ENCODE measurements around the gene ADAM11.
"Not testable (repeated sequence)": the region's sequence is repeated elsewhere in the genome, so short reads cannot be mapped to it uniquely, and the experiment has no call there.

The ADAM11 gene

DNA sequence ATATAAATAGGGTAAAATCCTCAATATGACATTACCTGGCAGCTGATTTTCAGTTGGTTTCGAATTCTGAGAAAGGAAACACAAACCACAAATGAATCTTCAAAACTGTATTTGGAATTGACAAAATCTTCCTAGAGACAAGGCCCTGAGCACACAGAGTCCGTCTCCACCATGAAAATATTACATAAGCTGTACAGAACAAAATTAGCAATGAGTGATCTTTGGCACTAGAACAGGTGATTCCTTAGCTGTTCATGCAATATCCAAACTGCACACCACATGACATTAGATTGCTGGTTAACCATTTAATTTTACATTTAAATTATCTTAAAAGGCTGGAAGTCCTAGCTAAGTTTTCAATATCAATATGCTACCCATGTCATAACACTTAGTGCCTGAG is 39.6 kb downstream of the ADAM11 start:
- DNase-seq: no peak

DNA sequence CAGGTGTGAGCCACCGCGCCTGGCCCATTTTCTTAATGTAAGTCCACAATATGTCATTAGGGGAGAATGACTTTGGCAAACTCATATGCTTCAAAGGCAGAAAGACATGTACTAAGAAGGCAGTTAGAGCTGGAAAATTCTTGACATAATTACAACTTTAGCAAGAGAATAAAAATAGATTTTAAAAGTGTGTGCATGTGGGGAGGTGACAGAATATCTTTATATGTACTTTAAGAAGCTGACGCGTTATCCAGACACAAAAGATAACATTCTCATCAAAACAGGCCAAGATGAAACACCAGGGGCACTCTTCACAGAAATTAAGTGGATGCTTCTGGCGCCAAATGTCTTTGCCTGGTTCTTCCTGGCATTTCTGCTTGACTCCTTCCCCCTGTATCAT is 43.1 kb downstream of the ADAM11 start:
- DNase-seq: no peak

DNA sequence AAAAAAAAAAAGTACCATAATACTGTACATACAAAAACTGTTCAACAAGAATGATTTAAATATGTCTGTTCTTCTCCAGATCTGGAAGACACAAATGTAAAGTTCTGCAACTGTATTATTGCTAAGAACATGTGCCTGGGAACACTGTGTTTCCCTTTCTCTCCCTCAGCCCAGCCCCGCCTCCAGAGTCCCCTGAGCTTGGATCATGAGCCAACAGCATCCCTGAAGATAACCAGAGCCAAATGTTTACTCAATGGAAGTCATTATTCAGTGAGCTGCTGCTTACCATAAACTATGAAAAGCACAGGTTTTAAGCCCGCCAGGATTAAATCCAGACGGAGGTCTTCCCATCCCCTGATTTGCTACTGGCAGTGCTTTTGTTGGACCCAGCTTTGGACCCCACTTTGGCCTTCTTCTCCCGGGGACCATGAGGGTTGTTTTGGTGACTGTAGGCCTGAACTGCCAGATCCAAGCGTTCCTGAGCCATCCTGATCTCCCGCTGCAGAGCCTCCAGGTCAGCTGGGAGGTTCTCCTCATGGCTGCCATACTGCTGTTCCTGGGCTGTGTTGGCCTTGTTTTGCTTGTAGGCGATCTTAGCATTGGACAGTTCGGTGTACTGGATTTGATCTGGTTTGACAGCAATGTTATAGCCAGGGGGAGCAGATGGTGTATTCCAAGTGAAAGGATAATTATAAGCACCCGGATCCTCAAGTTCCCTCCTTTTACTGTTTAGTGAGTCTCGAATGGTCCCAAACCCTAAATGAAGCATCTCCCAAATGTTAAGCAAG is 45.7 kb downstream of the ADAM11 start:
- no peak for DNase-seq

DNA sequence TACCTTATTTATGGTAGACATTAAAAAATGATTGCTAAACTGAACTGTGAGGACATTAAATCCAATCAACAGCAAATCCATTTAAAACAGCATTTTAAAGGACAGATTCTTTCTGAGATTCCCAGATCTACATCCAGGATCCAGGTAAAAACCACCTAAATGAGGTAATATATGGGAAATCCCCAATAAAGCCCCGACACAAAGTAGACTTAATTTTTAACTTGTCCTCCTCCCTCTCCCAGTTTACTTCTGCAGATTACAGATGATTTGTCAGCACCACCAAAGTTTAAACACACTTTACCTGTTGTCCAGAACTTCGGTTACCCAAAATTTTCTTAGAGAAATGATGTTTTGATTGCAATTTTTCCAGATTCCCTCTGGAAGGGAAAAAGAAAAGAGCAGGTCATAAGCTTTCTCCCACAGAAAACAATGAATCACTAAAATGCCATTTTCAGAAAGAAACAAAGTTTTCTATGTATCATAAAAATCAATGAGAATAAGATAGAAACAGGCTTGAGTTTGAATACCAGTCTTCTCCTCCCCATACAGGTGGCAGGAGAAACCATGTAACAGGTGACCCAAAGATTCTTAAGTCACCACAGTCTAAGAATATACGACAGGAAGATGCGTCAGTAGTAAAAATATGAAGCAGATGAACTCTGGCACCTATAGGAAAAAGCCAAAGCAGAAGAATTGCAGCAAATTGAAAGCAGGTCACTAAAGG is 48.5 kb downstream of the ADAM11 start:
- no peak for DNase-seq

DNA sequence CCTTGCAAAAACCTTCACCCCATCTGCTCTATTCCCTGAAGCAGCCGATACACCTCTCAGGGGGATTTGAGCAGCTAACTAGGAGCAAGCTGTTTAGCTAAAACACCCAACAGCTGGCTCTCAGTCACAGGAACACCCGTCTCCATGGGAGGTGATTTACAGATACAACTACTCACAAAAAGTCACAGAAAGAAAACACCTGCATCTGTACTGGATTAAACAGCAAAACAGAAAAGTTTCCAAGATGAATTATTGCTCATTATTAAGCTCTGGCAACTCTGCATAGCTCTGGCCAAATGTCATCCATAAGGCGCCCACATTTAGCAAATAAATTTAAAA is 49.0 kb downstream of the ADAM11 start:
- no peak for DNase-seq

DNA sequence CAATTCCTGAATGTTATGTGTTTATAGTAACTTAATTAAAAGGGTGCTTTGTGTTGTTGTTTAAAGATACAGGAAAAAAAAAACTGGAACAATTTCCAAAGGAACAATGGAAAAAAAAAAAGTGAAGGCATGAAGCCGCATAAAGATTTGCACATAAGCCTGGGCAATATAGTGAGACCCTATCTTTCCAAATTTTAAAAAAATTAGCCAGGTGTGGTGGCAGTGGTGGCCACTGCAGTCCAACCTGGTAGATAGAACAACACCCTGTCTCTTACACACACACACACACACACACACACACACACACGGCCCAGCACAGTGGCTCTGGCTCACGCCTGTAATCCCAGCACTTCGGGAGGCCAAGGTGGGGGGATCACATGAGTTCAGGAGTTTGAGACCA is 49.4 kb downstream of the ADAM11 start:
- DNase-seq: no peak

DNA sequence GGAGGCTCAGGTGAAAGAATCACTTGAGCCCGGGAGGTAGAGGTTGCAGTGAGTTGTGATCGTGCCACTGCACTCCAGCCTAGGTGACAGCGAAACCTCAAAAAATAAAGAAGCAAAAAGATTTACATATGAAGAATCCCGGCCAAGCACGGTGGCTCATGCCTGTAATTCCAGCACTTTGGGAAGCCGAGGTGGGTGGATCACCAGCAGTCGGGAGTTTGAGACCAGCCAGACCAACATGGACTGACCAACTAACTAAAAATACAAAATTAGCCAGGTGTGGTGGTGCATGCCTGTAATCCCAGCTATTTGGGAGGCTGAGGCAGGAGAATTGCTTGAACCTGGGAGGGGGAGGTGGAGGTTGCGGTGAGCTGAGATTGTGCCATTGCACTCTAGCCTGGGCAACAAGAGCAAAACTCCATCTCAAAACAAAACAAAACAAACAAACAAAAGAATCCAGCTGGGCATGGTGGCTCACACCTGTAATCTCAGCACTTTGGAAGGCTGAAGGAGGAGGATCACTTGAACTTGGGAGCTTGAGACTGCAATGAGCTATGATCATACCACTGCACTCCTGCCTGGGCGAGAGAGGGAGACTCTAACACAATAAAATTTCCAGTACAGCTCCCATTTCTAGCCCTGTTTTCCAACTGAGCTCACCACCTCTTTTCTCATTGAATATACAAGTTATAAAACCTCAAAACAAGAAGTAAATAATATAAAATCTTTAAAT is 50.0 kb downstream of the ADAM11 start:
- DNase-seq: not testable (repeated sequence)

DNA sequence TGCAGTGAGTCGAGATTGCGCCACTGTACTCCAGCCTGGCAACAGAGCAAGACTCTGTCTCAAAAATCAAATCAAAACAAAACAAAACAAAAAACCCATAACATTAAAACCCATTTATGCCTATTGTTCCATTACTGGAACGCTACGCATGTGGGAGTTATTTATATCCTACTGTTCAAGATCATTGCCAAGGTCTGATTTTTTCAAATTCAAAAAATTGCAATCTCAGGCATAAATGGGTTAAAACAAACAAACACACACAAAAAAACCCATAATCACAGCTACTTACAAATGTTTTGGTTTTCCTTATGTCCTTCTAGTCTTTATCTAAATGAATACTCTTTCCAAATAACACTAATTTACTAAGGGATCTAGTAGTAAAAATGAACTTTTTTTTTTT is 53.5 kb downstream of the ADAM11 start:
- no peak for DNase-seq

DNA sequence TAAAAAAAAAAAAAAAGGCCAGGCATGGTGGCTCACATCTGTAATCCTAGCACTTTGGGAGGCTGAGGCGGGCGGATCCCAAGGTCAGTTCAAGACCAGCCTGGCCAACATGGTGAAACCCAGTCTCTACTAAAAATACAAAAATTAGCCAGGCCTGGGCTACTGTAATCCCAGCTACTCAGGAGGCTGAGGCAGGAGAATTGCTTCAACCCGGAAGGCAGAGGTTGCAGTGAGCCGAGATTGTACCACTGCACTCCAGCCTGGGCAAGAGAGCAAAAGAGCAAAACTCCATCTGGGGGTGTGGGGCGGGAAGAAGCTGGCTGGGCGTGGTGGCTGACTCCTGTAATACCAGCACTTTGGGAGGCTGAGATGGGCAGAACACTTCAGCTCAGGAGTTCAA is 59.7 kb downstream of the ADAM11 start:
- not testable (repeated sequence) for DNase-seq

DNA sequence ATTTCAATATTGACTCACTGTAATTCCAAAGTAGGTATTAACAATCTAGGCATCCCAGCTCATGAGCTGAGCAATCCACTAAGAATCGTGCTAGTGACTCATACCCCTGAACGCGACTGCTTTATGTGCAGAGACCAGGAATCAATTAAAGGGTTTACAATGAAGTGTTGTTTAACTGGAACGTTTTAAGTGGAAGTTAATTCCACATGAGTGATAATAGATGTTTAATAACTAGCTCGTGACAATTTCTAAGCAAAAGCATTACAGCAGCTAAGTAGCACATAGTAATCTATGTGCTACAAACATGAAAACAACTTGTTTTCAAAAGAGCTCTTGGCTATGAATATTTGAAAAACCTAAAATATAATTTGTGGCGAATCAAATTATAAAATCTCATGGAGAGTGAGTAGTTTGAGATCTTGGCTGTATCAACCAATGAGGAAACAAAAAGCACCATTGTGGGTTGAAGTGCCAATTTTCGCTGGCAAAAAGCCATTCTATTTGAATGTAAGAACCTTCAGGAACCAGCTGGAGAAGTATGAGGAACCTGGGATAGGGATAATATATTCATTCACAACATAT is 61.9 kb downstream of the ADAM11 start:
- DNase-seq: no peak

DNA sequence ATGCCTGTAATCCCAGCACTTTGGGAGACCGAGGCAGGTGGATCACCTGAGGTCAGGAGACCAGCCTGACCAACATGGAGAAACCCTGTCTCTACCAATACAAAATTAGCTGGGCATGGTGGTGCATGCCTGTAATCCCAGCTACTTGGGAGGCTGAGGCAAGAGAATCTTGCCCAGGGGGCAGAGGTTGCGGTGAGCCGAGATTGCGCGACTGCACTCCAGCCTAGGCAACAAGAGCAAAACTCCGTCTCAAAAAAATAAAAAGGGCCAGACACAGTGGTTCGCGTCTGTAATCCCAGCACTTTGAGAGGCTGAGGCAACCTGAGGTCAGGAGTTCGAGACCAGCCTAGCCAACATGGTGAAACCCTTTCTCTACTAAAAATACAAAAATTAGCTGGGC is 66.4 kb downstream of the ADAM11 start:
- not testable (repeated sequence) for DNase-seq

DNA sequence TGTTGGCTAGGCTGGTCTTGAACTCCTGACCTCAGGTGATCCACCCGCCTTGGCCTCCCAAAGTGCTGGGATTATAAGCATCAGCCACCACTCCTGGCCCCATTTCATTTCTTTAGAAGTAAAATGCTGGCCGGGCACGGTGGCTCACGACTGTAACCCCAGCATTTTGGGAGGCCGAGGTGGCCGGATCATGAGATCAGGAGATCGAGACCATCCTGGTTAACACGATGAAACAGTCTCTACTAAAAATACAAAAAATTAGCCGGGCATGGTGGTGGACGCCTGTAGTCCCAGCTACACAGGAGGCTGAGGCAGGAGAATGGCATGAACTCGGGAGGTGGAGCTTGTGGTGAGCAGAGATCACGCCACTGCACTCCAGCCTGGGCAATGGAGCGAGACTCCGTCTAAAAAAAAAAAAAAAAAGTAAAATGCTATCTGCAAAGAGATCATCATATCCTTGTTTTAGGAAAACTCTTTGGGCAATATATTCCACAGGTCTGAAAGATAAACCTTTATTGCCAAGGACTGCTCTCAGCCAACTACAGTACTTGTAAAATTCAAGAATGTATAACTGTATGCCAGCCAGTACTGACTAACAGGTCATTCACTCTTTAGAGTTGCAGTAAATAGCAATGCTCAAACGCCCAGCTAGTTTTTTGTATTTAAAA is 67.5 kb downstream of the ADAM11 start:
- no peak for DNase-seq

DNA sequence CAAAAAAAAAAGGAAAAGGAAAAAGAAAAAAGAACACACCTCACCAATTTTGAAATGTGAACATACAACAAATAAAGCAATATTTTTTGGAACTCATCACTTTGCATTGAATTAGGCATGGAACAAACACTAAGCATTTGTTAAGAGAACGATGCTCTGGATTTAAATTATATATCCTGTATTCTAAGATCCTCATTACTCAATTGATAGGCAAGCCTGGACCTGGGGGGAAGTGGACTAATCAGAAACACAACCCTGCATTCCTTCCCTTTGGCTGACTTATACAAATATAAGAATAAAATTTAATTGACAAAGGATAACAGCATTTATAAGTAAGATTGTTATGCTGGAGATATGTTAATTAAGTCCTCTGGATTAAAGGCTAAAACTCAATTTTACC is 69.1 kb downstream of the ADAM11 start:
- no peak for DNase-seq

DNA sequence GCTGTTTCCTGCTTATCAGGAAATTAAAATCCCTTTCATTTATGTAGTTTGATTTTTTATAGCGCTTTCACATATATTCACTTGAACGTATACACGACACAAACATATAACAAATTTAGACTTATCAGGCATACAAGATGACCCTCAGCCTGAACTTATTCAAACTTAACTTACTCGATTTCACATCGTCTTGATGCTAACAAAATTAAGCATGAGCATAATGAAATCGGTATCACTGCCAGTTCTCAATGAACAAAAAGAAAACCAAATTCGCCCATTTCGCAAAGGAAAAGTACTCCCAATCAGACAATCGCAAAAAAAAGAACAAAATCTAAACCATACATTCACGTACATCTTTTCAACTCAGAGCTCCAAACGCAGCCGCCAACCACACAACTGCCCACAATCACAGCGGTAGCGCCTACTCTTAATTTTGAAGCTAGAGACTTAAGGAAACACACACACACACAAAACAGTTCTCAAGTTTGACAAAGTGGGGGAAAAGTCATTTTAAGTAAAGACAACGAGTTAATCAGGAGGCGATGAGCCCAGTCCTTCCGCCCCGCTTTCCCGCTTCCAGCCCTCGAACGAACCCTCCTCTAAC is 70.2 kb downstream of the ADAM11 start:
- DNase-seq: no peak

DNA sequence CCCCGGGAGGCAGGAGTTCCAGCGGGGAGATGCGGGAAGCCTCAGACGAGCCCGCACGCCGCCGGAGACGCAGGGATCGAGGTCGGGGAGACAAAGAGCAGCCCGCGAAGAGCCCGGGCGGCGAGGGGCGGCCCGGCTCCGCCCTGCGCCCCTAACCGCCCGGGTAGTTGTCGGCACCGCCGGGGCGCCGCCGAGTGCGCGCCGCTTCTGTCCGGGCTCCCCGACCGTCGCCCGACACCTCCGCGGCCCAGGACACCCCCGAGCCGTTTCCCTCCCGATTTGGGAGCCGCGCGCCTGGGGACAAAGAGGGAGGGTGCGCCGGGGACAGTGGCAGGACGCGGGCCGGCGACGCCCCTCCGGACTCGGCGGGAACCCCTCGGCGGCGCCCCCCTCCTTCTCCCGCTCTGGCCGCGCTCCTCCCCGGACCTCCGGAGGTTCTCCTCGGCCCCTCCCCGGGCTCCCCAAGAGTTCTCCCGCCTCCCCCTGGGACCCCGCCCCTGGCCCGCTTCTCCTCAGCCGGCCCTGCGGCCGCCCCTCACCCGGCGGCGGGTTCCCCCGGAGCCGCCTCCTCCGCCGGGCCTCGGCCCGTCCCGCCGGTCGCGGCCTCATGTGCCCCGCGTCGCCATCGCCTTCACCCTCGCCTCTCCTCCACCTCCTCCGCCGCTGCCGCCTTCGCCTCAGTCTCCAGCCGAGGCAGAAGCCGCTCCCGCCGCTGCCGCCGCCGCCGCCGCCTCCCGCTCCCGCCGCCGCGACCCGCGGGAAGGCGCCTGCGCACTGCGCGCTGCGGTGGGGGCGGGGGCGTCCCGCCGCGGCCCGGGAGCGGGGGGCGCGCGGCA is 71.0 kb downstream of the ADAM11 start, which contains the start of gene GJC1:
Gene GJC1, minus strand, starts transcription at position 765 of the 836 bp plus-strand sequence. CDS start 24,470 bp downstream, outside the sequence.
- no peak for DNase-seq

DNA sequence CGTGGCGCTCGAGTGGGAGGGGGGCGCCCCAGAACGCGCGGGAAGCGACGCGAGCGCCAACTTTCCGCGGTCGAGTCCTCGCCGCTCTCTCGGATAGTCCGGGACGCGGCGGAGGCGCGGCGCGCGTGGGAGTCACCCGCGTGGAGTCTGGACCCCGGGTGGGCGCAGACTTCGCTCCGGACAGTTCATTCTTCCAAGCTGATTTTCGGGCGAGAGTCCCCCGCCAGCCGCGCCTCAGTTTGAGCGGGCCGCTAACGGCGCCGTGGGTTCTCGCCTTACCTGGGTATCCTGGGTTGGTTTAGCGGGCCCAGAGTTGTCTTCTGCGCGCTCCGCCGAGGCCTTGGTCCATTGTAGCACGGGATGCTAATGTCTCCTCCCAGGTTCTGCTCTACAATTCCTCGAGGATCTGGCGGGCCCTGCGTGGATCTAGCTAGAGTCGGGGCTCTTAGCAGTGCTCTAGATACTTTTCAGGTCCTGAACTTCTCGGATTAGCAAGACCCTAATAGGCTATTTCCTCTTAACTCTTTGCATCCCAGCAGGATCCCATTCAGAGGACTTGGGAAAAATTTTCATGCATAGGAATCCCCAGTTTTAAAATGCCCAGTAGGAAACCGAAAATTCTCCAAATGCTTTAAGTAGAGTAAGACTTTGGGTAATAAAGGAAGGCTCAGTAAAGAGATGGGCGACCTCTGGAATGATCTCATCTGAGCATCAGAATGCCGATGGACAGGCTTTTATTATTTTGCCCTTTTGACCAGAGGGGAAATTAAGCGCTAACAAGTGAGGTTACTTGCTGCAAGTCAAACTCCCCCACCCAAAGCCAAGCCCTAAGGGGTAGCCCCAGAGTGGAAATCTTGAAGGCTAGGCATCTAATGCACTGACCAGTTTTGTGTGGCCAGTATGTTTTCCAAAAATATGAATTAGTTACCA is 71.8 kb downstream of the ADAM11 start:
- no peak for DNase-seq

DNA sequence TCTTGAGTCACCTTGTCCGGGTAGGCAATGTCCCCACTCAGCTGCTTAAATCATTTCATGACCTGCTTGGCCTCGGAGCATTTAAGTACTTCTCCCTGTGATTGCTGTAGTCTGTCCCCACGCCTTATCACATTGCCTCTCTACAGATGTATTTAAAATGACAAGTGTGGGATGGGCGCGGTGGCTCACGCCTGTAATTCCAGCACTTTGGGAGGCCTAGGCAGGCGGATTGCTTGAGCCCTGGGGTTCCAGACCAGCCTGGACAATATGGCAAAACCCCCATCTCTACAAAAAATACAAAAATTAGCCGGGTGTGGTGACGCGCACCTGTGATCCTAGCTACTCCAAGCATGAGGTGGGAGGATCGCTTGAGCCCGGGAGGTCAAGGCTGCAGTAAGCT is 72.6 kb downstream of the ADAM11 start:
- no peak for DNase-seq

Measured in midbrain (tissue), 1 donor.